Measurements from ENCODE around the gene CABLES2. TPM values are rescaled to one million over a fixed set of nuclear protein-coding genes. Genes with fewer than 3 reads are reported as not detected.

CABLES2 gene
- total RNA-seq, 1 experiment from 2014 or later, result 8.9 TPM

GRCh38 chr20:62420846-62421715, 14.0 kb upstream of the CABLES2 start:
- H4K20me1 ChIP-seq (ENCODE audit: insufficient read depth), result no peaks in the 10 kb centered on the region
- H3K9ac ChIP-seq (ENCODE audit: low read length), result no peak overlapping the region
- ATAC-seq (no peak), DNase-seq (ENCODE audit: low read depth, low spot score) (no peak)
- CTCF ChIA-PET, result no interaction called here
- H3K79me2 ChIP-seq (ENCODE audit: insufficient read depth, low read length), result no peaks in the 10 kb centered on the region
- H3K27ac ChIP-seq (ENCODE audit: low read depth, low read length), result no peak overlapping the region
- H3K36me3 ChIP-seq (ENCODE audit: control insufficient read depth in 1 of 2, insufficient read depth in 2 of 2, low read length in 2 of 2), result no peaks in the 10 kb centered on the region
- H3K27me3 ChIP-seq (ENCODE audit: insufficient read depth, low read length), result no peaks in the 10 kb centered on the region
- POLR2A ChIA-PET, result no interaction called here
- H3K9me3 ChIP-seq (ENCODE audit: control insufficient read depth in 1 of 2, insufficient read depth in 1 of 2, low read depth in 1 of 2, low read length in 2 of 2), result no peaks in the 10 kb centered on the region
- BruUV-seq (replicated peaks), result no TSS peak
- intact Hi-C loops (cut with micrococcal nuclease), result no loop called here
- H3K4me2 ChIP-seq (ENCODE audit: low read length), result no peak overlapping the region
- H3K4me3 ChIP-seq (replicated peaks in 1 of 2; ENCODE audit: low read depth in 1 of 2, low read length in 2 of 2), result no peak overlapping the region
- no peaks in the 10 kb centered on the region for H3K9me2 ChIP-seq (ENCODE audit: insufficient read depth)
- TF ChIP-seq CTCF (IDR thresholded peaks at IDR 0.05 in 2 of 3, conservative IDR thresholded peaks at IDR 0.05 in 1 of 3; ENCODE audit: borderline replicate concordance in 1 of 3, insufficient read depth in 1 of 3, low read depth in 2 of 3, low read length in 2 of 3) (no peak), CBX3 (IDR thresholded peaks at IDR 0.05; ENCODE audit: low read depth) (no peak), REST (IDR thresholded peaks at IDR 0.05; ENCODE audit: low read depth) (no peak), EZH2phosphoT487 (IDR thresholded peaks at IDR 0.05; ENCODE audit: borderline replicate concordance) (no peak), EZH2 (IDR thresholded peaks at IDR 0.05) (no peak), CEBPB (IDR thresholded peaks at IDR 0.05; ENCODE audit: low read depth) (no peak), YY1 (IDR thresholded peaks at IDR 0.05; ENCODE audit: extremely low read depth, insufficient replicate concordance, low read depth, low read length) (no peak), ELF1 (IDR thresholded peaks at IDR 0.05; ENCODE audit: borderline replicate concordance, low read depth) (no peak), TCF7L2 (IDR thresholded peaks at IDR 0.05; ENCODE audit: borderline replicate concordance, extremely low read depth, insufficient read depth, insufficient read length) (no peak), POLR2AphosphoS5 (IDR thresholded peaks at IDR 0.05; ENCODE audit: low read depth, low read length) (no peak), JUND (IDR thresholded peaks at IDR 0.05) (no peak), FOSL1 (IDR thresholded peaks at IDR 0.05; ENCODE audit: low read depth) (no peak), POLR2A (IDR thresholded peaks at IDR 0.05; ENCODE audit: borderline replicate concordance, extremely low read depth, insufficient read depth, insufficient read length) (no peak), ZBTB33 (IDR thresholded peaks at IDR 0.05; ENCODE audit: extremely low read depth, insufficient replicate concordance, low read length) (no peak), ZFX (IDR thresholded peaks at IDR 0.05) (no peak), ZNF274 (IDR thresholded peaks at IDR 0.05; ENCODE audit: low read depth, low read length) (no peak)
- TF ChIP-seq, protein P1, sequence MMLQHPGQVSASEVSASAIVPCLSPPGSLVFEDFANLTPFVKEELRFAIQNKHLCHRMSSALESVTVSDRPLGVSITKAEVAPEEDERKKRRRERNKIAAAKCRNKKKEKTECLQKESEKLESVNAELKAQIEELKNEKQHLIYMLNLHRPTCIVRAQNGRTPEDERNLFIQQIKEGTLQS (IDR thresholded peaks at IDR 0.05), result no peak
- peaks cover 0 to 7% of the 10 kb centered on the region in 2 experiments; a peak in 2 of 4 replicates for H3K4me1 ChIP-seq (ENCODE audit: control insufficient read depth in 1 of 2, insufficient read depth in 2 of 2, low read length in 2 of 2)
- no peak overlapping the region for H2AFZ ChIP-seq (ENCODE audit: low read depth, low read length, poor library complexity, severe bottlenecking)
- RAD21 ChIA-PET (ENCODE audit: low non-redundant PET in 1 of 2, low total read pairs in 2 of 2, uncharacterized antibody in 2 of 2, unreplicated experiment in 2 of 2), result no interaction called here
